Measurements from ENCODE around the gene HPN.

Gene HPN

DNA sequence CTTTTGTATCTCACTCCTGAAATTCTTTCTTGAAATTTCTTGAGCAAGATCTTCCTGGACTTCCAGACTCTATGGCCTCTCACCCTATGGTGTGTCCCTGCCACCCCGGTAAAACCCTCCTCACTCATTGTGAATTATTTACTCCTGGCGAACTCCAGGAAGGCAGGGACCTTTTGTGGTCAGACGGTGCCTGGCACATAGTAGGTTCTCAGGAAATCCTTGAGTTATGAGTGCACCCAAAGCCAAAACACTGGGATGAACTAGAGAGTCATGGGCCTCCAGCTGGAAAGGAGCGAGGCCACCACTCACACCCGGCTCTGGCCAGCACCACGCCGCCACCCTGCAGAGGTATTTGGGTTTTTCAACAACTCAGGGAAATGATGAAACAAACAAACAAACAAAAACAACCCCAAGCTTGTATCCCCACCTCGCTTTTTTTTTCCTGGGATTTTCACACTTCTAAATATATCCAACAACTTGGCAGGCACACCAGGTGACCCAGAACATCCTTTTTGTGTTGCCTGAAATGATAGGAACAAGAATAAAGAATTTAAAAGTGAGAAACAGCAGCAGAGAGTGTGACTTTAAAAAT, 11.2 kb downstream of the HPN start:
- Histone ChIP-seq H3K4me3 (ENCODE audit: low read depth, low read length, poor library complexity, severe bottlenecking) (no peak overlapping the region), H2AFZ (ENCODE audit: low read length) (no peak overlapping the region), H3F3A (ENCODE audit: insufficient read depth, low read length) (no peaks in the 10 kb centered on the region), H3K79me2 (ENCODE audit: insufficient read depth, low read length) (no peaks in the 10 kb centered on the region), H3K9me3 (ENCODE audit: low read length) (no peaks in the 10 kb centered on the region), H3K27me3 (ENCODE audit: insufficient read depth, low read length) (no peaks in the 10 kb centered on the region), H3K4me1 (ENCODE audit: insufficient read depth, low read length, severe bottlenecking) (no peaks in the 10 kb centered on the region), H3K4me2 (ENCODE audit: low read length) (no peak overlapping the region), H3K9me2 (ENCODE audit: low read depth, low read length) (no peaks in the 10 kb centered on the region), H4K20me1 (ENCODE audit: insufficient read depth, low read length) (no peaks in the 10 kb centered on the region), H3K9ac (ENCODE audit: low read length) (no peak overlapping the region), H3K27ac (ENCODE audit: low read depth, low read length, poor library complexity, severe bottlenecking) (no peak overlapping the region), H3K36me3 (ENCODE audit: insufficient read depth, low read length) (no peaks in the 10 kb centered on the region)
- no peak for TF ChIP-seq EZH2 (IDR thresholded peaks at IDR 0.05; ENCODE audit: borderline replicate concordance, low read length)

DNA sequence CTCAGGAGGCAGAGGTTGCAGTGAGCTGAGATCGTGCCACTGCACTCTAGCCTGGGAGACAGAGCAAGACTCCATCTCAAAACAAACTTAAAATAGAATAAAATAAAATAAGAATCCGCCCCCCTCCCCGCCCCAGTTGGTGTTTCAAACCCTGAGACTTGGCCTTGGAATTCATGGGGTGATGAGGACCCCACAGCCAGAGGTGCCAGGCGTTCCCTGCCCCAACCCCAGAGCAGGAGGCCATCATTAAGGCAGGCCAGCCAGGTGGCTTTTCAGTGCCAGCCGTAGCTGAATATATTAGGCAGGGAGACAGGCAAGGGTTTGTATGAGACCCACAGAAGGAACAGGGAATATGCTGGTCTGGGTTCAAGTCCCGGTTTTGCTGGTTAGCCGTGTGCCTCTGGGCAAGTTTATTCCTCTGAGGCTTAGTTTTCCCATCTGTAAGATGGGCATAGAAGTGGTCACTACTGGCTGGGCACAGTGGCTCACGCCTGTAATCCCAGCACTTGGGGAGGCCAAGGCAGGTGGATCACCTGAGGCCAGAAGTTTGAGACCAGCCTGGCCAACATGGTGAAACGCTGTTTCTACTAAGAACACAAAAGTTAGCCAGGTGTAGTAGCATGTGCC, 12.3 kb downstream of the HPN start:
- Histone ChIP-seq H3K4me1 (ENCODE audit: insufficient read depth, low read length, severe bottlenecking) (no peaks in the 10 kb centered on the region), H4K20me1 (ENCODE audit: insufficient read depth, low read length) (no peaks in the 10 kb centered on the region), H3K9me3 (ENCODE audit: low read length) (no peaks in the 10 kb centered on the region), H3K36me3 (ENCODE audit: insufficient read depth, low read length) (no peaks in the 10 kb centered on the region), H3K27me3 (ENCODE audit: insufficient read depth, low read length) (no peaks in the 10 kb centered on the region), H3K4me3 (ENCODE audit: low read depth, low read length, poor library complexity, severe bottlenecking) (no peak overlapping the region), H2AFZ (ENCODE audit: low read length) (no peak overlapping the region), H3F3A (ENCODE audit: insufficient read depth, low read length) (no peaks in the 10 kb centered on the region), H3K79me2 (ENCODE audit: insufficient read depth, low read length) (no peaks in the 10 kb centered on the region), H3K9ac (ENCODE audit: low read length) (no peak overlapping the region), H3K9me2 (ENCODE audit: low read depth, low read length) (no peaks in the 10 kb centered on the region), H3K27ac (ENCODE audit: low read depth, low read length, poor library complexity, severe bottlenecking) (no peak overlapping the region), H3K4me2 (ENCODE audit: low read length) (no peak overlapping the region)
- TF ChIP-seq, protein P1, sequence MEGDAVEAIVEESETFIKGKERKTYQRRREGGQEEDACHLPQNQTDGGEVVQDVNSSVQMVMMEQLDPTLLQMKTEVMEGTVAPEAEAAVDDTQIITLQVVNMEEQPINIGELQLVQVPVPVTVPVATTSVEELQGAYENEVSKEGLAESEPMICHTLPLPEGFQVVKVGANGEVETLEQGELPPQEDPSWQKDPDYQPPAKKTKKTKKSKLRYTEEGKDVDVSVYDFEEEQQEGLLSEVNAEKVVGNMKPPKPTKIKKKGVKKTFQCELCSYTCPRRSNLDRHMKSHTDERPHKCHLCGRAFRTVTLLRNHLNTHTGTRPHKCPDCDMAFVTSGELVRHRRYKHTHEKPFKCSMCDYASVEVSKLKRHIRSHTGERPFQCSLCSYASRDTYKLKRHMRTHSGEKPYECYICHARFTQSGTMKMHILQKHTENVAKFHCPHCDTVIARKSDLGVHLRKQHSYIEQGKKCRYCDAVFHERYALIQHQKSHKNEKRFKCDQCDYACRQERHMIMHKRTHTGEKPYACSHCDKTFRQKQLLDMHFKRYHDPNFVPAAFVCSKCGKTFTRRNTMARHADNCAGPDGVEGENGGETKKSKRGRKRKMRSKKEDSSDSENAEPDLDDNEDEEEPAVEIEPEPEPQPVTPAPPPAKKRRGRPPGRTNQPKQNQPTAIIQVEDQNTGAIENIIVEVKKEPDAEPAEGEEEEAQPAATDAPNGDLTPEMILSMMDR (IDR thresholded peaks at IDR 0.05; ENCODE audit: low read length), result no peak

DNA sequence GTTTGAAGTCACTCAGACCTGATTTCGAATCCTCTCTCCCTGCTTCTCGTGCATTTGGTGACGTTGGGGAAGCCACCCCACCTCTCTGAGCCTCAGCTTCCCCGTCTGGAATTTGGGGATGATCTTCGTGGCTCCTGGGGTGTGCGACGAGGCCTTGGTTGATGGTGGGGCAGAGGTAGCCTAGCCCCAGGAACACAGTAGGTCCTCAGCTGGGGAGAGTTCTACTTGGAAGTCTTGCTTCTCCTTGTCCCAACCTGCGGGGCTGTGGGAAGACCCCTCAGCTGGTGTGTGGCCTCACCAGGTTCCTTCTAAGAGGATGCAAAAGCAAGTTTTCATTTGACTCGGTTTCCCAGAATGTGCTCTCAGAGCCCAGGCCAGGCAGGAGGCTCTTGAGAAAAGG, 13.1 kb downstream of the HPN start:
- no peak overlapping the region for H3K27ac ChIP-seq (ENCODE audit: low read depth, low read length, poor library complexity, severe bottlenecking)
- H3K9me2 ChIP-seq (ENCODE audit: low read depth, low read length), result no peaks in the 10 kb centered on the region
- H3K27me3 ChIP-seq (ENCODE audit: insufficient read depth, low read length), result no peaks in the 10 kb centered on the region
- no peak overlapping the region for H3K4me2 ChIP-seq (ENCODE audit: low read length)
- H3K36me3 ChIP-seq (ENCODE audit: insufficient read depth, low read length), result no peaks in the 10 kb centered on the region
- H3K9me3 ChIP-seq (ENCODE audit: low read length), result no peaks in the 10 kb centered on the region
- no peaks in the 10 kb centered on the region for H3K79me2 ChIP-seq (ENCODE audit: insufficient read depth, low read length)
- H3K4me1 ChIP-seq (ENCODE audit: insufficient read depth, low read length, severe bottlenecking), result no peaks in the 10 kb centered on the region
- no peak overlapping the region for H2AFZ ChIP-seq (ENCODE audit: low read length)
- TF ChIP-seq, protein P1 (IDR thresholded peaks at IDR 0.05; ENCODE audit: low read length), result no peak
- no peak for TF ChIP-seq EZH2 (IDR thresholded peaks at IDR 0.05; ENCODE audit: borderline replicate concordance, low read length)
- no peaks in the 10 kb centered on the region for H3F3A ChIP-seq (ENCODE audit: insufficient read depth, low read length)
- no peak overlapping the region for H3K9ac ChIP-seq (ENCODE audit: low read length)
- no peak overlapping the region for H3K4me3 ChIP-seq (ENCODE audit: low read depth, low read length, poor library complexity, severe bottlenecking)
- H4K20me1 ChIP-seq (ENCODE audit: insufficient read depth, low read length), result no peaks in the 10 kb centered on the region

DNA sequence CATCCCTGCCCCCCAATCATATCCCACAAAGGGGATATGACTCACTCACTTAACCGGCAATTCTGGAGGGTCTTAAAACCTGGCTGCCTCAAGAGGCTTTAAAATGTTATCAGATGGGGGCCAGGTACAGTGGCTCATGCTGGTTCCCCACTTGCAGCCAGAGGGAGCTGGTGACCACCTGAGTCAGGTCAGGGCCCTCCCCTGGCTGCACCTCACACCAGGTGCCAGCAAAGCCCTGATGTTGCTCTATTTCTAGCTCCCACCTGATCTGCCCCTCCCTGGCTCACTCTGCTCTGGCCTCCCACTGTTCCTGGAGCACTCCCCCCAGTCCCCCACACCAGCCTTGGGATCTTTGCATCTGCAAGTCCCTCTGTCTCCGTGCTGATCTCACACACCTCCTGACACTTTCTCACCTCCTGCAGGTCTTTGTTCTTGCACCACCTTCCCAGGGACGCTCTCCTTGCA, 14.2 kb downstream of the HPN start:
- no peaks in the 10 kb centered on the region for H4K20me1 ChIP-seq (ENCODE audit: insufficient read depth, low read length)
- H3K9me2 ChIP-seq (ENCODE audit: low read depth, low read length), result no peaks in the 10 kb centered on the region
- H3K4me1 ChIP-seq (ENCODE audit: insufficient read depth, low read length, severe bottlenecking), result no peaks in the 10 kb centered on the region
- TF ChIP-seq, protein P1 (IDR thresholded peaks at IDR 0.05; ENCODE audit: low read length), result peak; percentile 60
- TF ChIP-seq EZH2 (IDR thresholded peaks at IDR 0.05; ENCODE audit: borderline replicate concordance, low read length), result no peak
- H3K4me3 ChIP-seq (ENCODE audit: low read depth, low read length, poor library complexity, severe bottlenecking), result no peak overlapping the region
- H3K4me2 ChIP-seq (ENCODE audit: low read length), result no peak overlapping the region
- no peak overlapping the region for H3K9ac ChIP-seq (ENCODE audit: low read length)
- no peak overlapping the region for H2AFZ ChIP-seq (ENCODE audit: low read length)
- H3K27me3 ChIP-seq (ENCODE audit: insufficient read depth, low read length), result no peaks in the 10 kb centered on the region
- no peaks in the 10 kb centered on the region for H3K9me3 ChIP-seq (ENCODE audit: low read length)
- H3K36me3 ChIP-seq (ENCODE audit: insufficient read depth, low read length), result no peaks in the 10 kb centered on the region
- no peaks in the 10 kb centered on the region for H3K79me2 ChIP-seq (ENCODE audit: insufficient read depth, low read length)
- no peaks in the 10 kb centered on the region for H3F3A ChIP-seq (ENCODE audit: insufficient read depth, low read length)
- H3K27ac ChIP-seq (ENCODE audit: low read depth, low read length, poor library complexity, severe bottlenecking), result no peak overlapping the region
